Endothelial cell of umbilical vein (primary cell): ENCODE data around the gene OR10P1. TPM values are rescaled to one million over a fixed set of nuclear protein-coding genes. Genes with fewer than 3 reads are reported as not detected.

Source experiments
- BruUV-seq: library from RNA; stranded (reverse); fragments of 400-500 nt; replicated peaks from 2 replicates; lab custom pipeline; 2021; lab: Mats Ljungman, UMichigan
- CTCF ChIA-PET: fragments of 300-600, 350-600 bp; sonication (Branson Sonifier 250); formaldehyde crosslinking; loops from one replicate; lab custom pipeline; 2021; ENCODE audit warnings: antibody characterized with exemption, inconsistent platforms; lab: Charles Lee
- POLR2A ChIA-PET: fragments of 300-600, 350-600 bp; sonication (Branson Sonifier 250); formaldehyde crosslinking; loops from one replicate; lab custom pipeline; 2021; ENCODE audit warnings: antibody characterized with exemption, inconsistent platforms; lab: Charles Lee
- DNase-seq: peaks from one replicate; pipeline ENCODE4 v3.0.0-alpha.2; 2011; ENCODE audit warnings: low read depth, low spot score
- FAIRE-seq: peaks from 2 replicates; lab custom pipeline; 2011; peaks lifted over from hg19 to GRCh38; lab: Jason Lieb, UNC
- H2AFZ ChIP-seq: 2 replicates; pipeline ENCODE4 v1.6.0; 2012; ENCODE audit warnings: low read depth, low read length, control low read depth, inconsistent platforms
- H3K27ac ChIP-seq: 2 replicates; pipeline ENCODE4 v1.5.1; 2011; ENCODE audit warnings: low read depth, mild to moderate bottlenecking, control low read depth, low read length, moderate library complexity; ENCODE audit not compliant: insufficient read depth
- H3K27me3 ChIP-seq, 2 experiments: 2 replicates each; pipeline versions ENCODE4 v1.6.0 to v1.6.1; 2011; ENCODE audit warnings: low read length in 2 of 2, mixed read lengths in 1 of 2; ENCODE audit not compliant: control insufficient read depth in 2 of 2, insufficient read depth in 2 of 2
- H3K36me3 ChIP-seq, 2 experiments: 2 replicates in 1 of 2; 3 replicates in 1 of 2; pipeline ENCODE4 v1.5.1; 2011; ENCODE audit warnings: low read length in 2 of 2, mild to moderate bottlenecking in 1 of 2, moderate library complexity in 1 of 2; ENCODE audit not compliant: control insufficient read depth in 2 of 2, insufficient read depth in 2 of 2; ENCODE audit errors: extremely low read depth in 1 of 2
- H3K4me1 ChIP-seq: 3 replicates; pipeline ENCODE4 v1.5.1; 2011; ENCODE audit warnings: mild to moderate bottlenecking, low read length; ENCODE audit not compliant: control insufficient read depth, insufficient read depth; ENCODE audit errors: extremely low read depth
- H3K4me2 ChIP-seq: 2 replicates; pipeline ENCODE4 v1.6.1; 2011; ENCODE audit warnings: low read length, control low read depth, mixed read lengths; ENCODE audit not compliant: insufficient read depth
- H3K4me3 ChIP-seq, 3 experiments: fragments of 200-600 bp in 1 of 3; sonication (generic), shearing (Covaris generic) in 1 of 3; replicated peaks in 1 of 3; 2 replicates each; pipeline ENCODE4 v1.5.1; 2011 to 2016; ENCODE audit warnings: control low read depth in 3 of 3, low read length in 3 of 3, mild to moderate bottlenecking in 2 of 3, inconsistent platforms in 1 of 3, low read depth in 1 of 3, moderate library complexity in 1 of 3; ENCODE audit not compliant: insufficient read depth in 1 of 3
- H3K79me2 ChIP-seq: 2 replicates; pipeline ENCODE4 v1.6.0; 2012; ENCODE audit warnings: low read length, inconsistent platforms; ENCODE audit not compliant: control insufficient read depth, insufficient read depth
- H3K9ac ChIP-seq: replicated peaks from 2 replicates; pipeline ENCODE3; 2011; ENCODE audit warnings: low read length, control low read depth; ENCODE audit not compliant: insufficient read depth; ENCODE audit errors: extremely low read depth
- H3K9me1 ChIP-seq: replicated peaks from 3 replicates; pipeline ENCODE4 v1.6.0; 2011; ENCODE audit warnings: mild to moderate bottlenecking, low read length; ENCODE audit not compliant: control insufficient read depth, insufficient read depth; ENCODE audit errors: extremely low read depth
- H3K9me3 ChIP-seq: replicated peaks from 2 replicates; pipeline ENCODE4 v1.5.1; 2012; ENCODE audit warnings: low read length, inconsistent platforms; ENCODE audit not compliant: control insufficient read depth, insufficient read depth
- H4K20me1 ChIP-seq: replicated peaks from 2 replicates; pipeline ENCODE3; 2011; ENCODE audit warnings: mild to moderate bottlenecking, low read length; ENCODE audit not compliant: control insufficient read depth, insufficient read depth; ENCODE audit errors: extremely low read depth
- CTCF ChIP-seq, 2 donors: IDR thresholded peaks; 1 replicate in 1 of 2; 2 replicates in 1 of 2; pipeline ENCODE4 v1.5.1; 2011; ENCODE audit warnings: low read length in 2 of 2, mild to moderate bottlenecking in 2 of 2, moderate library complexity in 2 of 2, control low read depth in 1 of 2, inconsistent platforms in 1 of 2, low read depth in 1 of 2; ENCODE audit not compliant: insufficient read depth in 1 of 2; ENCODE audit errors: extremely low read depth in 1 of 2
- EZH2 ChIP-seq: IDR thresholded peaks from 2 replicates; pipeline ENCODE4 v1.6.1; 2012; ENCODE audit warnings: borderline replicate concordance, low read depth, mild to moderate bottlenecking, moderate library complexity, low read length, inconsistent platforms; ENCODE audit not compliant: severe bottlenecking
- FOS ChIP-seq: IDR thresholded peaks from 2 replicates; pipeline ENCODE4 v1.6.1; 2011; ENCODE audit warnings: mild to moderate bottlenecking, low read length, moderate library complexity, borderline replicate concordance; ENCODE audit not compliant: insufficient read depth
- GATA2 ChIP-seq: IDR thresholded peaks from 2 replicates; pipeline ENCODE4 v1.7.0; 2011; ENCODE audit warnings: low read depth, mild to moderate bottlenecking, moderate library complexity, mixed read lengths, low read length; ENCODE audit not compliant: insufficient read length, insufficient read depth
- JUN ChIP-seq: IDR thresholded peaks from 2 replicates; pipeline ENCODE4 v1.6.1; 2011; ENCODE audit warnings: borderline replicate concordance, low read depth; ENCODE audit not compliant: insufficient read length, insufficient read depth
- MAX ChIP-seq: IDR thresholded peaks from 2 replicates; pipeline ENCODE4 v1.6.1; 2011; ENCODE audit not compliant: insufficient read depth, insufficient read length
- MYC ChIP-seq: IDR thresholded peaks from one replicate; pipeline ENCODE4 v1.6.1; 2011; ENCODE audit warnings: mild to moderate bottlenecking, low read depth, low read length
- POLR2A ChIP-seq: IDR thresholded peaks from 2 replicates; pipeline ENCODE4 v1.6.1; 2012; ENCODE audit warnings: low read depth, mild to moderate bottlenecking, control low read depth, low read length
- POLR2AphosphoS5 ChIP-seq: IDR thresholded peaks from 2 replicates; pipeline ENCODE4 v1.6.1; 2012; ENCODE audit warnings: low read depth, mild to moderate bottlenecking, control low read depth, low read length, moderate library complexity; ENCODE audit not compliant: insufficient read depth
- dilution Hi-C: fragments of 300-500 bp; cut with MboI; formaldehyde crosslinking; loops from one replicate; pipeline ENCODE4 v1.15.0; 2019; ENCODE audit warnings: low sequenced_read_pairs; ENCODE audit not compliant: extremely low pct_ligation_motif_present
- intact Hi-C: fragments of 100-400 bp; cut with micrococcal nuclease; formaldehyde crosslinking; loops from one replicate; pipeline ENCODE4 v1.10.0; 2022
- polyA plus RNA-seq, 4 experiments: library from polyadenylated mRNA; depleted of rRNA in 3 of 4; stranded (reverse) in 3 of 4; unstranded in 1 of 4; fragments of >200 nt; gene quantifications; 2 replicates each; pipeline versions ENCODE4 v1.2.1 to v1.2.3, GENCODE V29; 2011 to 2012; ENCODE audit warnings: missing spikeins in 1 of 4
- total RNA-seq: library from RNA; stranded (reverse); gene quantifications from 2 replicates; pipeline ENCODE4 v1.2.3, GENCODE V29; 2021

Gene OR10P1
- total and polyA plus RNA-seq, 2 donors (not counting 3 experiments of a cell fraction or from before 2014, with no cell fraction given) = not detected

- H3K4me3 ChIP-seq = no peak overlapping the region
- H2AFZ ChIP-seq = no peak overlapping the region
- H3K4me2 ChIP-seq = no peak overlapping the region
- no peak for DNase-seq
- H3K9me1 ChIP-seq = no peaks in the 10 kb centered on the region
- H3K36me3 ChIP-seq = no peaks in the 10 kb centered on the region
- H3K27ac ChIP-seq = no peak overlapping the region
- no peaks in the 10 kb centered on the region for H3K4me1 ChIP-seq
- H3K27me3 ChIP-seq = peaks cover 0 to 9% of the 10 kb centered on the region in 2 experiments
- intact Hi-C loops = no loop called here
- ChIA-PET CTCF (interaction anchor here (0.7 to 1.2 kb wide), 4 partner anchors 19 to 42 kb away, joined by 3 to 6 read pairs (median 4); no protein-coding TSS in a partner anchor), POLR2A (no interaction called here)
- no peak overlapping the region for H3K9ac ChIP-seq
- no peaks in the 10 kb centered on the region for H3K9me3 ChIP-seq
- dilution Hi-C loops = no loop called here
- no peaks in the 10 kb centered on the region for H3K79me2 ChIP-seq
- no TSS peak for BruUV-seq
- H4K20me1 ChIP-seq = no peaks in the 10 kb centered on the region
- FAIRE-seq = no peak
- no peak for TF ChIP-seq POLR2A
- TF ChIP-seq MAX = no peak
- no peak for TF ChIP-seq GATA2
- no peak for TF ChIP-seq JUN
- no peak for TF ChIP-seq CTCF (IDR thresholded peaks at IDR 0.05; ENCODE audit: extremely low read depth in 1 of 2, insufficient read depth in 1 of 2, low read depth in 1 of 2, low read length in 2 of 2)
- TF ChIP-seq POLR2AphosphoS5 = no peak
- TF ChIP-seq MYC = no peak
- no peak for TF ChIP-seq FOS
- no peak for TF ChIP-seq EZH2
Measured at GRCh38 chr12:55676707-55677106, 40.0 kb downstream of the OR10P1 start.
